Kidney (tissue), 14 donors: ENCODE results near the gene CLIP3. TPM values are rescaled to one million over a fixed set of nuclear protein-coding genes. Genes with fewer than 3 reads are reported as not detected.

Experiments
- DNase-seq, 5 donors: peaks; one replicate each; pipeline ENCODE4 v3.0.0-alpha.2; 2013 to 2020
- FAIRE-seq: peaks from 2 replicates; lab custom pipeline; 2012; peaks lifted over from hg19 to GRCh38; lab: Jason Lieb, UNC
- H3K27ac ChIP-seq, 2 donors: one replicate each; pipeline ENCODE4 v1.7.0; 2013; ENCODE audit warnings: low read depth in 2 of 2, low read length in 2 of 2, inconsistent platforms in 1 of 2
- H3K27me3 ChIP-seq: one replicate; pipeline ENCODE4 v1.7.1; 2013; ENCODE audit warnings: low read length, inconsistent platforms; ENCODE audit not compliant: control insufficient read depth, insufficient read depth
- H3K36me3 ChIP-seq, 3 donors: one replicate each; pipeline versions ENCODE4 v1.7.0 to v1.7.1; 2013; ENCODE audit warnings: low read length in 3 of 3, control low read depth in 1 of 3, inconsistent platforms in 1 of 3; ENCODE audit not compliant: insufficient read depth in 3 of 3, control insufficient read depth in 2 of 3
- H3K4me1 ChIP-seq, 3 donors: one replicate each; pipeline versions ENCODE4 v1.7.0 to v1.7.1; 2013; ENCODE audit warnings: low read length in 3 of 3, inconsistent platforms in 1 of 3, low read depth in 1 of 3; ENCODE audit not compliant: control insufficient read depth in 2 of 3, insufficient read depth in 2 of 3
- H3K4me3 ChIP-seq, 3 donors: one replicate each; pipeline versions ENCODE4 v1.7.0 to v1.8.1; 2013; ENCODE audit warnings: low read length in 3 of 3, control low read depth in 1 of 3, inconsistent platforms in 1 of 3
- H3K9ac ChIP-seq, 3 donors: one replicate each; pipeline versions ENCODE4 v1.7.0 to v1.7.1; 2013; ENCODE audit warnings: low read length in 3 of 3, control low read depth in 1 of 3, inconsistent platforms in 1 of 3
- H3K9me3 ChIP-seq, 3 donors: one replicate each; pipeline versions ENCODE4 v1.7.0 to v1.7.1; 2013; ENCODE audit warnings: low read length in 3 of 3, control low read depth in 1 of 3, inconsistent platforms in 1 of 3; ENCODE audit not compliant: control insufficient read depth in 2 of 3, insufficient read depth in 1 of 3
- intact Hi-C: fragments of 100-400 bp; cut with DNase I; formaldehyde crosslinking; loops from one replicate; pipeline ENCODE4 v1.11.1; 2022
- polyA plus RNA-seq: library from polyadenylated mRNA; stranded (reverse); fragments of 350-450 nt; fragmentation: Illumina TruSeq; extraction: RNeasy Lipid Tissue Mini Kit (QIAGEN cat#74804); gene quantifications from one replicate; pipeline ENCODE4 v1.2.3, GENCODE V29; 2014; ENCODE audit warnings: low read depth, low replicate concordance; ENCODE audit not compliant: insufficient read depth
- total RNA-seq: library from RNA; stranded (reverse); fragmentation: NEBNext Ultra II Directional; extraction: Animal tissue kit (Norgen Biotek cat#: 25700); gene quantifications from one replicate; pipeline ENCODE4 v1.2.1, GENCODE V29; 2021
- TF ChIP-seq, protein P1 (sequence below): IDR thresholded peaks from 3 replicates; pipeline ENCODE4 v1.5.1; 2012; ENCODE audit warnings: mild to moderate bottlenecking, moderate library complexity, borderline replicate concordance; ENCODE audit not compliant: insufficient read depth; ENCODE audit errors: extremely low read depth
- donor health status: control.
- donor health status: control.
- donor health status: control.
- donor health status: control.
- donor health status: control.
- donor health status: DM: yes; HTN: yes; CAD: no.
- donor health status: Normal renal cell carcinoma (clear cell type).

The CLIP3 gene
- total and polyA plus RNA-seq, 2 donors from 2014 or later: 10.3 to 12.3 TPM

DNA sequence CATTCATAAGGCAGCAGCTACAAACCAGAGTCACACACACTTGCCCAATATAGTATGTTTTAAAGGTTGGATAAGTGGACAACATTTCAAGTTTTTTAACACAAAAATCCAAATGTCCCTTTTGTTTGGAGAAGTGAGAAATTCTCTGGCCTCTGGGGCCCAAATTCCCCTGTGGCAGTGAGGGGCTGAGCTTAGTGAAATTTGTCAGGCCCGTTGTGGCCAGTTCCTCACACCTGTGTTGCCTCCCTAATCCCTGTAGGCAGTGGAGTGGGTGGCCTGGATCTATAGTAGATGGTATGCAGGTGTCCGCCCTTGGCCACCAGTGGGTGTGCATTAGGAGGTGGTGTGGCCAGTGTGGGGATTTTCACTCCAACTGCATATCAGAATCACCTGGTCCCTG, 28.7 kb upstream of the CLIP3 start:
- FAIRE-seq: no peak
- no peaks in the 10 kb centered on the region for H3K9me3 ChIP-seq
- no peaks in the 10 kb centered on the region for H3K36me3 ChIP-seq
- TF ChIP-seq, protein P1, sequence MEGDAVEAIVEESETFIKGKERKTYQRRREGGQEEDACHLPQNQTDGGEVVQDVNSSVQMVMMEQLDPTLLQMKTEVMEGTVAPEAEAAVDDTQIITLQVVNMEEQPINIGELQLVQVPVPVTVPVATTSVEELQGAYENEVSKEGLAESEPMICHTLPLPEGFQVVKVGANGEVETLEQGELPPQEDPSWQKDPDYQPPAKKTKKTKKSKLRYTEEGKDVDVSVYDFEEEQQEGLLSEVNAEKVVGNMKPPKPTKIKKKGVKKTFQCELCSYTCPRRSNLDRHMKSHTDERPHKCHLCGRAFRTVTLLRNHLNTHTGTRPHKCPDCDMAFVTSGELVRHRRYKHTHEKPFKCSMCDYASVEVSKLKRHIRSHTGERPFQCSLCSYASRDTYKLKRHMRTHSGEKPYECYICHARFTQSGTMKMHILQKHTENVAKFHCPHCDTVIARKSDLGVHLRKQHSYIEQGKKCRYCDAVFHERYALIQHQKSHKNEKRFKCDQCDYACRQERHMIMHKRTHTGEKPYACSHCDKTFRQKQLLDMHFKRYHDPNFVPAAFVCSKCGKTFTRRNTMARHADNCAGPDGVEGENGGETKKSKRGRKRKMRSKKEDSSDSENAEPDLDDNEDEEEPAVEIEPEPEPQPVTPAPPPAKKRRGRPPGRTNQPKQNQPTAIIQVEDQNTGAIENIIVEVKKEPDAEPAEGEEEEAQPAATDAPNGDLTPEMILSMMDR: no peak
- no peak overlapping the region for H3K27ac ChIP-seq
- H3K4me3 ChIP-seq: no peak overlapping the region
- DNase-seq: no peak
- H3K9ac ChIP-seq: no peak overlapping the region
- no peaks in the 10 kb centered on the region for H3K4me1 ChIP-seq
- intact Hi-C loops: no loop called here
- no peaks in the 10 kb centered on the region for H3K27me3 ChIP-seq

DNA sequence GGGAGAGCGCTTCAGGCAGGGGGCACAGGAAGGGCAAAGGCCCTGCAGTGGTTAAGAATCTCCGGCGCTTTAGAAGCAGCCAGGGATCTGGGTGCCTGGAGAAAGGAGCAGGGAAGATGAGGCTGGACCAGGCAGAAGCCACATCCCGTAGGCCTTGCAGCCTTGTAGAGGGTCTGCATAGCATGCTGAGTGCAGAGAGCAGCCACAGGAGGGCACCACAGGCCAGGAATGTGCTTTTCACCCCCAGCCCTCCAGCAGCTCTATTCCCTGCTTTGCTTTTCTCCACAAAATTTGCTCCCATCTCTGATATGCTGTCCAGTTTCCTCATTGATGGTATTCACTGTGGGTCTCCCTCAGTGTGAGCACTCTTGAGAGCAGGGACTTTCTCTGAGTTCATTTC, 27.8 kb upstream of the CLIP3 start:
- DNase-seq (no peak), FAIRE-seq (no peak)
- TF ChIP-seq, protein P1: peak; percentile 17
- no peak overlapping the region for H3K9ac ChIP-seq
- H3K36me3 ChIP-seq: no peaks in the 10 kb centered on the region
- intact Hi-C loops: no loop called here
- no peaks in the 10 kb centered on the region for H3K9me3 ChIP-seq
- H3K27ac ChIP-seq: no peak overlapping the region
- H3K4me1 ChIP-seq: peaks cover 0 to under 1% (median 0%) of the 10 kb centered on the region in 3 donors
- H3K27me3 ChIP-seq: no peaks in the 10 kb centered on the region
- H3K4me3 ChIP-seq: no peak overlapping the region

DNA sequence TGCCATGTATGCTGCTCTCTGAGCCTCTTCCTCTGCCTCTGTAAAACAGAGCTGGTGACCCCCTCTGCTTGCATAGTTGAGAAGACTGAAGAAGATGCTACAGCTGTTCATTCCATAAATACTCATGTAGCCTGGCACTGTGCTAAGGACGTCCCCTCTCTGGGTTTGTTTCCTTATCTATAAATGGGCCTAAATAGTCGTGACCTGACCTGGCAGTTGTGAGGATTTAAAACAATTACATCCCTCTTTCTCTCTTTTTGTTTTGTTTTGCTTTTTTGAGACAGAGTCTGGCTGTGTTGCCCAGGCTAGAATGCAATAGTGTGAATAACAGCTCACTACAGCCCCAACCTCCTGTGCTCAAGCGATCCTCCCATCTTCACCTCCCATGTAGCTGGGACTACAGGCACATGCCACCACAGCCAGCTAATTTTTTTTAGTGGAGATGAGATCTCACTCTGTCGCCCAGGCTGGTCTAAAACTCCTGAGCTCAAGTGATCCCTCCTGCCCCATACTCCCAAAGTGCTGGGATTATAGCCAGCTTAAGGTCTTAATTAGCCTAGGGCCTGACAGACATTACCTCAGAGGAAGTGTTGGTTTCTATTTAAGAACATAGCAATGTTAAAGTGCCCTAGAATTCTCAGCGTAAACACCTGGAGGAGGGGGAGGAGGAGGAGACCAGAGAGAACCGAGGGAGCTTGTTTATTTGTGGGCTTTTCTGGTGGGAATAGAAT, 26.7 kb upstream of the CLIP3 start:
- no peak for DNase-seq

More for the DNA sequence above, 26.7 kb upstream of the CLIP3 start:
- Histone ChIP-seq H3K4me1 (peaks cover 0 to 4% (median 0%) of the 10 kb centered on the region in 3 donors), H3K27ac (no peak overlapping the region), H3K36me3 (no peaks in the 10 kb centered on the region), H3K27me3 (no peaks in the 10 kb centered on the region), H3K9ac (no peak overlapping the region), H3K9me3 (no peaks in the 10 kb centered on the region), H3K4me3 (no peak overlapping the region)
- TF ChIP-seq, protein P1: no peak
- intact Hi-C loops: no loop called here
- no peak for FAIRE-seq
